Activated CD4-positive, alpha-beta T cell treated with anti-CD3 and anti-CD28 coated beads for 36 hours (primary cell): ENCODE measurements around the gene ZNF555. TPM values are rescaled to one million over a fixed set of nuclear protein-coding genes. Genes with fewer than 3 reads are reported as not detected.

Source experiments
- ATAC-seq: fragments of 200-7000 bp; cut with Tn5 transposase; one replicate; pipeline ENCODE4 v1.10.0; 2021; ENCODE audit warnings: mild to moderate bottlenecking, moderate library complexity
- CTCF ChIA-PET: fragments of 350-600 bp; sonication (Branson Sonifier 250); formaldehyde crosslinking; loops from one replicate; lab custom pipeline; 2021; ENCODE audit warnings: antibody characterized with exemption; lab: Charles Lee
- POLR2A ChIA-PET: fragments of 350-600 bp; sonication (Branson Sonifier 250); formaldehyde crosslinking; loops from one replicate; lab custom pipeline; 2021; ENCODE audit warnings: antibody characterized with exemption, inconsistent platforms; lab: Charles Lee
- DNase-seq: peaks from one replicate; pipeline ENCODE4 v3.0.0-alpha.2; 2020
- H3K27ac Mint-ChIP-seq: one replicate; pipeline ENCODE4 v1.8.0; 2021; ENCODE audit warnings: mixed read lengths
- H3K27me3 Mint-ChIP-seq: one replicate; pipeline ENCODE4 v1.8.0; 2021; ENCODE audit warnings: mixed read lengths
- H3K36me3 Mint-ChIP-seq: one replicate; pipeline ENCODE4 v1.8.0; 2021; ENCODE audit warnings: low read depth, mixed read lengths
- H3K4me1 Mint-ChIP-seq: one replicate; pipeline ENCODE4 v1.8.0; 2021; ENCODE audit warnings: mixed read lengths
- H3K4me3 Mint-ChIP-seq: one replicate; pipeline ENCODE4 v1.8.0; 2021; ENCODE audit warnings: mild to moderate bottlenecking, moderate library complexity, mixed read lengths
- H3K9me3 Mint-ChIP-seq: one replicate; pipeline ENCODE4 v1.8.0; 2021; ENCODE audit warnings: low read depth, mixed read lengths
- intact Hi-C, 2 experiments: fragments of 100-400 bp; cut with DNase I in 1 of 2; cut with micrococcal nuclease in 1 of 2; formaldehyde crosslinking; loops; one replicate each; pipeline versions ENCODE4 v1.14.2 to v1.15.1; 2022 to 2024; cut with DNase I, micrococcal nuclease
- total RNA-seq, 2 experiments: library from RNA; stranded (reverse); gene quantifications; one replicate each; pipeline ENCODE4 v1.2.3, GENCODE V29; 2021

Gene ZNF555
- total RNA-seq, 2 experiments from 2014 or later = 1.9 TPM

GRCh38 chr19:2837430-2837829, 3.8 kb upstream of the ZNF555 start:
- POLR2A ChIA-PET = no interaction called here

GRCh38 chr19:2841855-2842574, 740 bp downstream of the ZNF555 start:
- DNase-seq (peak; percentile 32), ATAC-seq (no peak)
- H3K4me3 Mint-ChIP-seq = peak overlapping the region; percentile 68
- H3K27ac Mint-ChIP-seq = no peak overlapping the region
- peaks cover 2% of the 10 kb centered on the region for H3K9me3 Mint-ChIP-seq
- intact Hi-C loops = loop anchor here (1.0 to 2.0 kb wide), 10 partner anchors 23 to 606 kb away; partner anchors contain the start of genes ZNF57 (in 2 of the 2), GNG7 (in 1 of the 2), LMNB2 (in 1 of the 2) and PLEKHJ1 (in 1 of the 2)
- H3K27me3 Mint-ChIP-seq = no peaks in the 10 kb centered on the region
- ChIA-PET POLR2A (interaction anchor here (1.6 kb wide), 1 partner anchor 109 kb away, joined by 7 read pairs; no protein-coding TSS in a partner anchor), CTCF (interaction anchor here (1.0 to 1.6 kb wide), 7 partner anchors 9 to 108 kb away, joined by 3 to 9 read pairs (median 4); partner anchors contain the start of genes ZNF554 and ZNF556)
- peaks cover 16% of the 10 kb centered on the region for H3K36me3 Mint-ChIP-seq
- H3K4me1 Mint-ChIP-seq = peaks cover 11% of the 10 kb centered on the region

More at GRCh38 chr19:2837430-2837829, 3.8 kb upstream of the ZNF555 start:
- intact Hi-C loops = no loop called here
- H3K36me3 Mint-ChIP-seq = peaks cover 42% of the 10 kb centered on the region
- CTCF ChIA-PET = interaction anchor here (0.6 to 1.6 kb wide), 3 partner anchors 16 to 528 kb away, joined by 3 to 5 read pairs (median 5); no protein-coding TSS in a partner anchor
- peaks cover 40% of the 10 kb centered on the region for H3K9me3 Mint-ChIP-seq
- DNase-seq (no peak), ATAC-seq (no peak)
- no peak overlapping the region for H3K4me3 Mint-ChIP-seq
- H3K27me3 Mint-ChIP-seq = no peaks in the 10 kb centered on the region
- peaks cover 4% of the 10 kb centered on the region for H3K4me1 Mint-ChIP-seq
- H3K27ac Mint-ChIP-seq = no peak overlapping the region

DNA sequence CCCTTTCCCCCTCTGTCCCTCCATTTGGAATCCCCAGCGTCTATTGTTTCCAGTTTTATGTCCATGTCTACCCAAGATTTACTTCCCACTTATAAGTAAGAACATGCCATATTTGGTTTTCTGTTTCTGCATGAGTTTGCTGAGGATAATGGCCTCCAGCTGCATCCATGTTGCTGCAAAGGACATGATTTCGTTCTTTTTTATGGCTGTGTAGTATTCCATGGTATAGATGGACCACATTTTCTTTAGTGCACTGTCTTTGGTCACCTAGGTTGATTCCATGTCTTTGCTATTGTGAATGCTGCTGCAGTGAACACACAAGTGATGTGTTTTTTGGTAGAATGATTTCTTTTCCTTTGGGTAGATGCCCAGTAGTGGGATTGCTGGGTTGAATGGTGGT, 3.8 kb downstream of the ZNF555 start:
- CTCF ChIA-PET = interaction anchor here (1.1 kb wide), 1 partner anchor 197 kb away, joined by 3 read pairs; no protein-coding TSS in a partner anchor
- no peaks in the 10 kb centered on the region for H3K27me3 Mint-ChIP-seq
- DNase-seq (no peak), ATAC-seq (no peak)
- intact Hi-C loops = no loop called here
- H3K4me1 Mint-ChIP-seq = peaks cover 16% of the 10 kb centered on the region
- H3K4me3 Mint-ChIP-seq = no peak overlapping the region
- peaks cover 24% of the 10 kb centered on the region for H3K36me3 Mint-ChIP-seq
- POLR2A ChIA-PET = no interaction called here
- H3K9me3 Mint-ChIP-seq = peaks cover 1% of the 10 kb centered on the region
- H3K27ac Mint-ChIP-seq = no peak overlapping the region

- no peaks in the 10 kb centered on the region for H3K27me3 Mint-ChIP-seq
- H3K9me3 Mint-ChIP-seq = peaks cover 10% of the 10 kb centered on the region
- ChIA-PET CTCF (interaction anchor here (0.8 kb wide), 1 partner anchor 13 kb away, joined by 3 read pairs; no protein-coding TSS in a partner anchor), POLR2A (interaction anchor here (0.6 kb wide), 1 partner anchor 1005 kb away, joined by 5 read pairs; no protein-coding TSS in a partner anchor)
- DNase-seq (no peak), ATAC-seq (no peak)
- no peak overlapping the region for H3K27ac Mint-ChIP-seq
- no peak overlapping the region for H3K4me3 Mint-ChIP-seq
- intact Hi-C loops = no loop called here
- H3K4me1 Mint-ChIP-seq = peaks cover 22% of the 10 kb centered on the region
- H3K36me3 Mint-ChIP-seq = peaks cover 35% of the 10 kb centered on the region
These were observed 5.1 kb downstream of the ZNF555 start for GRCh38 chr19:2846180-2846894.

GRCh38 chr19:2847507-2847906, 6.2 kb downstream of the ZNF555 start:
- ChIA-PET POLR2A (no interaction called here), CTCF (no interaction called here)
- intact Hi-C loops = no loop called here
- no peak overlapping the region for H3K4me3 Mint-ChIP-seq
- peaks cover 18% of the 10 kb centered on the region for H3K4me1 Mint-ChIP-seq
- H3K9me3 Mint-ChIP-seq = peaks cover 18% of the 10 kb centered on the region
- ATAC-seq = no peak
- DNase-seq = no peak
- no peaks in the 10 kb centered on the region for H3K27me3 Mint-ChIP-seq
- H3K27ac Mint-ChIP-seq = no peak overlapping the region
- peaks cover 47% of the 10 kb centered on the region for H3K36me3 Mint-ChIP-seq

GRCh38 chr19:2848616-2849015, 7.3 kb downstream of the ZNF555 start:
- Mint-ChIP-seq H3K4me1 (peaks cover 12% of the 10 kb centered on the region), H3K27ac (no peak overlapping the region), H3K27me3 (no peaks in the 10 kb centered on the region), H3K4me3 (no peak overlapping the region), H3K36me3 (peaks cover 58% of the 10 kb centered on the region), H3K9me3 (peaks cover 30% of the 10 kb centered on the region)
- intact Hi-C loops = no loop called here
- CTCF ChIA-PET = no interaction called here
- POLR2A ChIA-PET = no interaction called here
- ATAC-seq = no peak
- DNase-seq = no peak

DNA sequence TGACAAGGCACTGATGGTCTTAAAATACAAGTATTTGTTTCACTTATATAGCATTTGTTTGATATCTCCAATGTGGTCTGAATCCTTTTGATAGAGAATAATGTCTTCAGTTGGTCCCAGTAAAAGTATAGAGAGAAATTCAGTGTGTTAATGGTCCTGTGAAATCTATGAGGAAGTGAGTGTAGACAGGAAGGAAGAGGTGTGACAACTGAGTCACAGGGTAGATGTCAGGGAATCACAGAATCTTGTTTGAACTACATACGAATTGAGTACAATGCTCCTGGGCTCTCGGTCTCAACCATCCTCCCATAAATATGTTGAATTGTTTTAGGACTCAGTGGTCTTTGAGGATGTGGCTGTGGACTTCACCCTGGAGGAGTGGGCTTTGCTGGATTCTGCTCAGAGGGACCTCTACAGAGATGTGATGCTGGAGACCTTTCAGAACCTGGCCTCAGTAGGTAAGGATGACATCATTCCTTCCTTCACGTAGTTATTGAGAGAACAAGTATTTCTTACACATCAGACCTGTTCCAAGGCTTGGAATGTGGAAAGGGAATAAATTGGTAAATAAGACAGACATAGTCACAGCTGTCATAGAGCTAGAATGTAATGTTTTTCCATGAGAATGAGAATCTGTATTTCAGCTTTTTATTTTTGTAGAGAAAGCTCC, 9.1 kb downstream of the ZNF555 start:
- H3K36me3 Mint-ChIP-seq = peaks cover 69% of the 10 kb centered on the region
- peaks cover 14% of the 10 kb centered on the region for H3K4me1 Mint-ChIP-seq
- ATAC-seq (peak; percentile 72), DNase-seq (no peak)
- intact Hi-C loops = no loop called here
- POLR2A ChIA-PET = no interaction called here
- no peaks in the 10 kb centered on the region for H3K27me3 Mint-ChIP-seq
- CTCF ChIA-PET = interaction anchor here (1.7 kb wide), 1 partner anchor 9 kb away, joined by 4 read pairs; the partner anchor contains the start of gene ZNF555
- peaks cover 42% of the 10 kb centered on the region for H3K9me3 Mint-ChIP-seq
- no peak overlapping the region for H3K4me3 Mint-ChIP-seq
- H3K27ac Mint-ChIP-seq = peak overlapping the region; percentile 58

GRCh38 chr19:2852598-2852997, 11.3 kb downstream of the ZNF555 start:
- CTCF ChIA-PET = no interaction called here
- H3K9me3 Mint-ChIP-seq = peaks cover 48% of the 10 kb centered on the region

GRCh38 chr19:2853015-2853606, 11.8 kb downstream of the ZNF555 start:
- H3K9me3 Mint-ChIP-seq = peaks cover 48% of the 10 kb centered on the region
- ChIA-PET POLR2A (interaction anchor here (0.5 kb wide), 1 partner anchor 97 kb away, joined by 5 read pairs; no protein-coding TSS in a partner anchor), CTCF (interaction anchor here (1.1 kb wide), 1 partner anchor 15 kb away, joined by 5 read pairs; no protein-coding TSS in a partner anchor)

More at GRCh38 chr19:2852598-2852997, 11.3 kb downstream of the ZNF555 start:
- POLR2A ChIA-PET = no interaction called here
- intact Hi-C loops = loop anchor here in 1 of 2 experiments (2.0 kb wide), 1 partner anchor 20 kb away; no protein-coding TSS in a partner anchor
- Mint-ChIP-seq H3K27me3 (no peaks in the 10 kb centered on the region), H3K4me1 (peaks cover 29% of the 10 kb centered on the region), H3K27ac (no peak overlapping the region), H3K4me3 (no peak overlapping the region), H3K36me3 (peaks cover 65% of the 10 kb centered on the region)
- ATAC-seq (no peak), DNase-seq (no peak)

GRCh38 chr19:2854849-2855248, 13.6 kb downstream of the ZNF555 start:
- intact Hi-C loops = no loop called here
- ChIA-PET POLR2A (no interaction called here), CTCF (interaction anchor here (0.7 to 0.9 kb wide), 2 partner anchors 14 to 46 kb away, joined by 3 read pairs; partner anchors contain the start of genes ZNF555 and ZNF57)
- Mint-ChIP-seq H3K4me1 (peaks cover 32% of the 10 kb centered on the region), H3K9me3 (peaks cover 48% of the 10 kb centered on the region), H3K4me3 (no peak overlapping the region), H3K27ac (no peak overlapping the region), H3K27me3 (no peaks in the 10 kb centered on the region), H3K36me3 (peaks cover 59% of the 10 kb centered on the region)
- ATAC-seq (no peak), DNase-seq (no peak)

More at GRCh38 chr19:2853015-2853606, 11.8 kb downstream of the ZNF555 start:
- intact Hi-C loops = loop anchor here in 1 of 2 experiments (2.0 kb wide), 1 partner anchor 20 kb away; no protein-coding TSS in a partner anchor
- DNase-seq (no peak), ATAC-seq (no peak)
- Mint-ChIP-seq H3K4me1 (peaks cover 29% of the 10 kb centered on the region), H3K27me3 (no peaks in the 10 kb centered on the region), H3K4me3 (no peak overlapping the region), H3K36me3 (peaks cover 62% of the 10 kb centered on the region), H3K27ac (no peak overlapping the region)
